ENCODE data around the gene GFRA1. TPM values are rescaled to one million over a fixed set of nuclear protein-coding genes. Genes with fewer than 3 reads are reported as not detected.
A peak's percentile ranks its signal among the peaks of the same experiment; 100 is the strongest.

The GFRA1 gene
- total and polyA plus RNA-seq, 7 donors = under 0.01 to 115 (median 38.9) TPM

GRCh38 chr10:116024271-116024878 is 248.6 kb downstream of the GFRA1 start:
- no peaks in the 10 kb centered on the region for H3K9me3 ChIP-seq
- no peaks in the 10 kb centered on the region for H3K4me1 ChIP-seq
- H3K36me3 ChIP-seq = no peaks in the 10 kb centered on the region
- WGBS, 2 donors = 86 to 94% methylated on average over 3 of the region's 3 CpGs
- no peak overlapping the region for H3K4me3 ChIP-seq
- TF ChIP-seq EP300 (IDR thresholded peaks at IDR 0.05) = no peak
- DNase-seq = no peak
- no peaks in the 10 kb centered on the region for H3K27me3 ChIP-seq
- no peak overlapping the region for H3K27ac ChIP-seq
- intact Hi-C loops (cut with DNase I) = no loop called here

- H3K9me3 ChIP-seq = no peaks in the 10 kb centered on the region
- intact Hi-C loops (cut with DNase I) = no loop called here
- 26 to 42% methylated on average over 2 of the region's 2 CpGs for WGBS, 2 donors
- no peak overlapping the region for H3K4me3 ChIP-seq
- no peaks in the 10 kb centered on the region for H3K27me3 ChIP-seq
- H3K36me3 ChIP-seq = no peaks in the 10 kb centered on the region
- H3K4me1 ChIP-seq = peaks cover 0 to 25% (median 17%) of the 10 kb centered on the region in 4 donors
- TF ChIP-seq POLR2A (IDR thresholded peaks at IDR 0.05) (no peak), POLR2AphosphoS5 (IDR thresholded peaks at IDR 0.05) (peak in 1 of 4 donors; percentile 26), CTCF (IDR thresholded peaks at IDR 0.05) (no peak), EP300 (IDR thresholded peaks at IDR 0.05) (no peak)
- DNase-seq = no peak
- H3K27ac ChIP-seq = no peak overlapping the region
Observed at GRCh38 chr10:116017405-116017804, 255.6 kb downstream of the GFRA1 start.

GRCh38 chr10:116015583-116016333 is 257.2 kb downstream of the GFRA1 start:
- Histone ChIP-seq H3K27ac (peak overlapping the region in 1 of 4 donors; percentile 20), H3K4me1 (peaks cover 0 to 25% (median 17%) of the 10 kb centered on the region in 4 donors), H3K27me3 (no peaks in the 10 kb centered on the region), H3K4me3 (no peak overlapping the region), H3K9me3 (no peaks in the 10 kb centered on the region), H3K36me3 (no peaks in the 10 kb centered on the region)
- TF ChIP-seq POLR2AphosphoS5 (IDR thresholded peaks at IDR 0.05) (no peak), CTCF (IDR thresholded peaks at IDR 0.05) (no peak), POLR2A (IDR thresholded peaks at IDR 0.05) (no peak), EP300 (IDR thresholded peaks at IDR 0.05) (no peak)
- intact Hi-C loops (cut with DNase I) = no loop called here
- WGBS, 2 donors = 79 to 82% methylated on average over 7 of the region's 7 CpGs
- no peak for DNase-seq

- H3K4me1 ChIP-seq = peaks cover 0 to 25% (median 17%) of the 10 kb centered on the region in 4 donors
- intact Hi-C loops (cut with DNase I) = no loop called here
- no peaks in the 10 kb centered on the region for H3K36me3 ChIP-seq
- no peaks in the 10 kb centered on the region for H3K9me3 ChIP-seq
- H3K27me3 ChIP-seq = no peaks in the 10 kb centered on the region
- DNase-seq = no peak
- peak overlapping the region in 3 of 4 donors; percentile 22 to 31 (median 28) for H3K27ac ChIP-seq
- no peak overlapping the region for H3K4me3 ChIP-seq
- TF ChIP-seq EP300 (IDR thresholded peaks at IDR 0.05) (no peak), POLR2AphosphoS5 (IDR thresholded peaks at IDR 0.05) (peak; percentile 20 to 79 (median 66)), POLR2A (IDR thresholded peaks at IDR 0.05) (no peak), CTCF (IDR thresholded peaks at IDR 0.05) (no peak)
- 43 to 52% methylated on average over 8 of the region's 8 CpGs for WGBS, 2 donors
Observed at GRCh38 chr10:116014871-116015582, 258.0 kb downstream of the GFRA1 start.

GRCh38 chr10:116014326-116014725 is 258.7 kb downstream of the GFRA1 start:
- no peak for DNase-seq
- peaks cover 0 to 3% (median 0%) of the 10 kb centered on the region in 4 donors for H3K9me3 ChIP-seq

More at GRCh38 chr10:116014326-116014725, 258.7 kb downstream of the GFRA1 start:
- WGBS, 2 donors = 78 to 88% methylated on average over 2 of the region's 2 CpGs
- intact Hi-C loops (cut with DNase I) = no loop called here
- Histone ChIP-seq H3K36me3 (no peaks in the 10 kb centered on the region), H3K27ac (peak overlapping the region in 3 of 4 donors; percentile 22 to 31 (median 28)), H3K4me3 (no peak overlapping the region), H3K27me3 (no peaks in the 10 kb centered on the region), H3K4me1 (peaks cover 0 to 25% (median 17%) of the 10 kb centered on the region in 4 donors)
- TF ChIP-seq POLR2A (IDR thresholded peaks at IDR 0.05) = no peak
- TF ChIP-seq CTCF (IDR thresholded peaks at IDR 0.05) = no peak
- TF ChIP-seq EP300 (IDR thresholded peaks at IDR 0.05) = no peak
